Upper lobe of left lung (tissue), 6 donors: Measurements from ENCODE around the gene PRKAA1. TPM values are rescaled to one million over a fixed set of nuclear protein-coding genes. Genes with fewer than 3 reads are reported as not detected.
"Not testable (repeated sequence)": the region's sequence is repeated elsewhere in the genome, so short reads cannot be mapped to it uniquely, and the experiment has no call there.

Experiments
- ATAC-seq, 2 donors: fragments of 200-7000 bp; cut with Tn5 transposase; one replicate each; pipeline ENCODE4 v1.9.1; 2022; ENCODE audit warnings: mild to moderate bottlenecking in 2 of 2, moderate library complexity in 2 of 2; ENCODE audit not compliant: low FRiP score in 2 of 2
- DNase-seq, 2 donors: peaks; one replicate each; pipeline ENCODE4 v3.0.0-alpha.2; 2019 to 2020
- H3K27ac ChIP-seq, 4 donors: fragments of 200-600 bp; sonication (generic); one replicate each; pipeline ENCODE4 v1.5.1; 2016 to 2019
- H3K27me3 ChIP-seq, 4 donors: fragments of 200-600 bp; sonication (generic); one replicate each; pipeline ENCODE4 v1.5.1; 2017 to 2019
- H3K36me3 ChIP-seq, 4 donors: fragments of 200-600 bp; sonication (generic); one replicate each; pipeline ENCODE4 v1.5.1; 2016 to 2019
- H3K4me1 ChIP-seq, 4 donors: fragments of 200-600 bp; sonication (generic); one replicate each; pipeline ENCODE4 v1.5.1; 2018 to 2019
- H3K4me3 ChIP-seq, 4 donors: fragments of 200-600 bp; sonication (generic); one replicate each; pipeline ENCODE4 v1.5.1; 2017 to 2019; ENCODE audit warnings: mild to moderate bottlenecking in 2 of 4, moderate library complexity in 1 of 4
- H3K9me3 ChIP-seq, 4 donors: fragments of 200-600 bp; sonication (generic); one replicate each; pipeline ENCODE4 v1.5.1; 2018 to 2019
- CTCF ChIP-seq, 6 experiments: fragments of 450-650 bp in 4 of 6; fragments of 200-600 bp in 2 of 6; sonication (generic) in 2 of 6; IDR thresholded peaks; one replicate each; pipeline ENCODE4 v1.5.1; 2016 to 2019; ENCODE audit warnings: antibody characterized with exemption in 6 of 6
- EP300 ChIP-seq, 4 donors: sonication (generic); formaldehyde crosslinking; IDR thresholded peaks; one replicate each; pipeline ENCODE4 v1.5.1; 2017; ENCODE audit warnings: antibody characterized with exemption in 4 of 4, control low read depth in 2 of 4
- POLR2A ChIP-seq, 4 donors: fragments of 450-650 bp; IDR thresholded peaks; one replicate each; pipeline ENCODE4 v1.5.1; 2016 to 2017; ENCODE audit warnings: antibody characterized with exemption in 4 of 4, mild to moderate bottlenecking in 2 of 4
- POLR2AphosphoS5 ChIP-seq, 2 donors: sonication (generic); formaldehyde crosslinking; IDR thresholded peaks; one replicate each; pipeline ENCODE4 v1.5.1; 2017; ENCODE audit warnings: antibody characterized with exemption in 2 of 2
- WGBS, 2 donors: methylation state at CpG; one replicate each; pipeline ENCODE4 v1.1.5; 2017 to 2018; 5-methylcytosine and 5-hydroxymethylcytosine counted together
- total RNA-seq, 6 donors: library from RNA; depleted of rRNA in 4 of 6; stranded (reverse); fragments of >200 nt in 4 of 6; gene quantifications; one replicate each; pipeline versions ENCODE4 v1.1.0 to v1.2.1, GENCODE V29; 2016 to 2021
- donor health status: DM: no; HTN: no; CAD: no; lungs with moderate emphysema.
- donor health status: DM: no; HTN: yes; CAD: no; lungs with severe emphysema.

Gene PRKAA1
- total RNA-seq, 6 donors from 2014 or later = 53.9 to 94.7 (median 74.5) TPM

- Histone ChIP-seq H3K9me3 (peaks cover 0 to 5% (median 0%) of the 10 kb centered on the region in 4 donors), H3K4me1 (no peaks in the 10 kb centered on the region), H3K36me3 (peaks cover 0 to 36% (median 6%) of the 10 kb centered on the region in 4 donors), H3K27me3 (no peaks in the 10 kb centered on the region), H3K27ac (no peak overlapping the region), H3K4me3 (no peak overlapping the region)
- ATAC-seq (no peak), DNase-seq (no peak)
- TF ChIP-seq POLR2A (IDR thresholded peaks at IDR 0.05) (no peak), CTCF (IDR thresholded peaks at IDR 0.05) (no peak), POLR2AphosphoS5 (IDR thresholded peaks at IDR 0.05) (no peak), EP300 (IDR thresholded peaks at IDR 0.05) (no peak)
Measured at GRCh38 chr5:40720069-40720468, 78.1 kb downstream of the PRKAA1 start.

- H3K36me3 ChIP-seq = peaks cover 0 to 28% (median 2%) of the 10 kb centered on the region in 4 donors
- H3K4me1 ChIP-seq = no peaks in the 10 kb centered on the region
- ATAC-seq (no peak), DNase-seq (no peak)
- H3K27me3 ChIP-seq = no peaks in the 10 kb centered on the region
- no peak overlapping the region for H3K27ac ChIP-seq
- TF ChIP-seq POLR2AphosphoS5 (IDR thresholded peaks at IDR 0.05) = no peak
- TF ChIP-seq CTCF (IDR thresholded peaks at IDR 0.05) = no peak
- no peak for TF ChIP-seq POLR2A (IDR thresholded peaks at IDR 0.05)
- H3K4me3 ChIP-seq = no peak overlapping the region
- H3K9me3 ChIP-seq = peaks cover 0 to 4% (median 0%) of the 10 kb centered on the region in 4 donors
Measured at GRCh38 chr5:40717281-40717680, 80.9 kb downstream of the PRKAA1 start.

GRCh38 chr5:40716590-40716989, 81.6 kb downstream of the PRKAA1 start:
- H3K4me1 ChIP-seq = no peaks in the 10 kb centered on the region
- H3K27me3 ChIP-seq = no peaks in the 10 kb centered on the region
- no peak for DNase-seq
- no peak overlapping the region for H3K4me3 ChIP-seq
- H3K36me3 ChIP-seq = peaks cover 0 to 28% (median under 1%) of the 10 kb centered on the region in 4 donors
- no peak overlapping the region for H3K27ac ChIP-seq
- H3K9me3 ChIP-seq = no peaks in the 10 kb centered on the region
- 95 to 97% methylated on average over 2 of the region's 2 CpGs for WGBS, 2 donors
- TF ChIP-seq EP300 (IDR thresholded peaks at IDR 0.05) (no peak), CTCF (IDR thresholded peaks at IDR 0.05) (no peak), POLR2A (IDR thresholded peaks at IDR 0.05) (no peak), POLR2AphosphoS5 (IDR thresholded peaks at IDR 0.05) (no peak)
- ATAC-seq = no peak

- no peaks in the 10 kb centered on the region for H3K27me3 ChIP-seq
- no peak overlapping the region for H3K27ac ChIP-seq
- no peaks in the 10 kb centered on the region for H3K4me1 ChIP-seq
- DNase-seq = no peak
- no peak for TF ChIP-seq POLR2AphosphoS5 (IDR thresholded peaks at IDR 0.05)
- TF ChIP-seq EP300 (IDR thresholded peaks at IDR 0.05) = no peak
- TF ChIP-seq POLR2A (IDR thresholded peaks at IDR 0.05) = no peak
- TF ChIP-seq CTCF (IDR thresholded peaks at IDR 0.05) = no peak
- H3K36me3 ChIP-seq = peaks cover 0 to 25% (median under 1%) of the 10 kb centered on the region in 4 donors
- H3K4me3 ChIP-seq = no peak overlapping the region
- ATAC-seq = no peak
- no peaks in the 10 kb centered on the region for H3K9me3 ChIP-seq
- 37 to 88% methylated on average over 2 of the region's 2 CpGs for WGBS, 2 donors
Measured at GRCh38 chr5:40716000-40716399, 82.2 kb downstream of the PRKAA1 start.

GRCh38 chr5:40714001-40714400, 84.2 kb downstream of the PRKAA1 start:
- TF ChIP-seq CTCF (IDR thresholded peaks at IDR 0.05) (no peak), POLR2AphosphoS5 (IDR thresholded peaks at IDR 0.05) (no peak), POLR2A (IDR thresholded peaks at IDR 0.05) (no peak), EP300 (IDR thresholded peaks at IDR 0.05) (no peak)
- no peaks in the 10 kb centered on the region for H3K9me3 ChIP-seq
- no peak overlapping the region for H3K27ac ChIP-seq
- H3K4me1 ChIP-seq = no peaks in the 10 kb centered on the region
- no peak for ATAC-seq
- no peaks in the 10 kb centered on the region for H3K27me3 ChIP-seq
- no peak overlapping the region for H3K4me3 ChIP-seq
- no peak for DNase-seq
- peaks cover 0 to 13% (median 0%) of the 10 kb centered on the region in 4 donors for H3K36me3 ChIP-seq

- not testable (repeated sequence) for H3K9me3 ChIP-seq, H3K27me3 ChIP-seq, ATAC-seq, H3K4me1 ChIP-seq, H3K27ac ChIP-seq, DNase-seq, H3K36me3 ChIP-seq, H3K4me3 ChIP-seq
Measured at GRCh38 chr5:40710575-40710974, 87.6 kb downstream of the PRKAA1 start.
